GM12878 (cell line): Measurements from ENCODE around the gene PMPCA.

Experiments
- ATF2 ChIP-seq: IDR thresholded peaks from 2 replicates; pipeline ENCODE4 v1.6.1; 2012; ENCODE audit warnings: low read length, inconsistent platforms
- CTCF ChIP-seq, 3 experiments: IDR thresholded peaks in 2 of 3; conservative IDR thresholded peaks in 1 of 3; 2 replicates each; pipeline ENCODE4 v1.5.1; 2011; ENCODE audit warnings: low read depth in 3 of 3, low read length in 3 of 3, mild to moderate bottlenecking in 3 of 3, control low read depth in 2 of 3, moderate library complexity in 2 of 3, inconsistent platforms in 1 of 3, mixed read lengths in 1 of 3; ENCODE audit not compliant: control insufficient read depth in 2 of 3, insufficient read depth in 1 of 3; ENCODE audit errors: extremely low read depth in 1 of 3

GRCh38 chr9:136429075-136429628 lies 18.7 kb downstream of the PMPCA start:
- no peak for TF ChIP-seq CTCF (IDR thresholded peaks at IDR 0.05 in 2 of 3, conservative IDR thresholded peaks at IDR 0.05 in 1 of 3; ENCODE audit: control insufficient read depth in 2 of 3, extremely low read depth in 1 of 3, insufficient read depth in 1 of 3, low read depth in 3 of 3, low read length in 3 of 3)
- no peak for TF ChIP-seq ATF2
